Measurements from ENCODE around the gene GCLC. TPM values are rescaled to one million over a fixed set of nuclear protein-coding genes. Genes with fewer than 3 reads are reported as not detected.

Gene GCLC
- total and polyA plus RNA-seq, 4 donors = 9.6 to 22.0 (median 15.8) TPM

GRCh38 chr6:53510746-53511145, 34.2 kb downstream of the GCLC start:
- DNase-seq (no peak), ATAC-seq (ENCODE audit: low FRiP score) (no peak)
- H3K9me3 ChIP-seq (ENCODE audit: control insufficient read depth, low read length) = no peaks in the 10 kb centered on the region
- no peak overlapping the region for H3K4me3 ChIP-seq (ENCODE audit: low read length in 2 of 2)
- H3K27ac ChIP-seq (ENCODE audit: low read depth in 1 of 2, low read length in 2 of 2) = no peak overlapping the region
- H3K4me1 ChIP-seq (ENCODE audit: control insufficient read depth in 1 of 2, insufficient read depth in 2 of 2, low read length in 2 of 2) = no peaks in the 10 kb centered on the region
- WGBS, 2 donors = 97 to 98% methylated on average over 3 of the region's 3 CpGs
- intact Hi-C loops (cut with DNase I) = no loop called here
- H3K27me3 ChIP-seq (ENCODE audit: control insufficient read depth in 1 of 2, insufficient read depth in 2 of 2, low read length in 1 of 2) = no peaks in the 10 kb centered on the region
- peaks cover 3 to 7% of the 10 kb centered on the region in 2 donors for H3K36me3 ChIP-seq (ENCODE audit: control insufficient read depth in 1 of 2, insufficient read depth in 2 of 2, low read length in 1 of 2)

- H3K36me3 ChIP-seq (ENCODE audit: control insufficient read depth in 1 of 2, insufficient read depth in 2 of 2, low read length in 1 of 2) = peaks cover 5 to 10% of the 10 kb centered on the region in 2 donors
Observed at GRCh38 chr6:53506872-53507271, 38.0 kb downstream of the GCLC start.

DNA sequence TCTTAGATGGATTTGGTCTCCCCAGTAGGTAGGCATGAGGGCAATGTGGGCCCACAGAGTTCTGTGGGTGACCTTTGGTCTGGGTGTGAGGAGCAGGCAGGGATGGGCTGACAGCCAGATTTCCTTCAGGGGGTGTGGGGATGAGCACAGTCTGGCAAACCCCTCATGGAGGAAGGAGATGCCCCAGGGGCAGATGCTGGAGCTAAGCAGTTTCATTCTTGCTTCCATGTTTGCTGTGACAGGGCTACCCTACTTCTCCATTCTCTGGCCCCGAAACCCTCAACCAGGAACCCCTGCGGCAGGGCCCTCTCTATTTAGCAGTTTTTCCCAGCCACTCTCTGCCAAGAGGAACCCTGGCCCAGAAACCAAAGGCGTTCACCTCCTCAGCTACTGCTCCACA, 40.4 kb downstream of the GCLC start:
- intact Hi-C loops (cut with DNase I) = loop anchor here in 1 of 2 donors (5.0 kb wide), 1 partner anchor 218 kb away; no protein-coding TSS in a partner anchor
- Histone ChIP-seq H3K9me3 (ENCODE audit: control insufficient read depth, low read length) (no peaks in the 10 kb centered on the region), H3K36me3 (ENCODE audit: control insufficient read depth in 1 of 2, insufficient read depth in 2 of 2, low read length in 1 of 2) (peaks cover 2 to 9% of the 10 kb centered on the region in 2 donors), H3K27ac (ENCODE audit: low read depth in 1 of 2, low read length in 2 of 2) (no peak overlapping the region), H3K4me3 (ENCODE audit: low read length in 2 of 2) (no peak overlapping the region), H3K4me1 (ENCODE audit: control insufficient read depth in 1 of 2, insufficient read depth in 2 of 2, low read length in 2 of 2) (no peaks in the 10 kb centered on the region), H3K27me3 (ENCODE audit: control insufficient read depth in 1 of 2, insufficient read depth in 2 of 2, low read length in 1 of 2) (no peaks in the 10 kb centered on the region)
- 95 to 98% methylated on average over 3 of the region's 3 CpGs for WGBS, 2 donors
- ATAC-seq (ENCODE audit: low FRiP score) (no peak), DNase-seq (no peak)

More at GRCh38 chr6:53506872-53507271, 38.0 kb downstream of the GCLC start:
- H3K27me3 ChIP-seq (ENCODE audit: control insufficient read depth in 1 of 2, insufficient read depth in 2 of 2, low read length in 1 of 2) = no peaks in the 10 kb centered on the region
- intact Hi-C loops (cut with DNase I) = no loop called here
- H3K4me1 ChIP-seq (ENCODE audit: control insufficient read depth in 1 of 2, insufficient read depth in 2 of 2, low read length in 2 of 2) = no peaks in the 10 kb centered on the region
- no peak overlapping the region for H3K4me3 ChIP-seq (ENCODE audit: low read length in 2 of 2)
- DNase-seq (no peak), ATAC-seq (ENCODE audit: low FRiP score) (no peak)
- no peaks in the 10 kb centered on the region for H3K9me3 ChIP-seq (ENCODE audit: control insufficient read depth, low read length)
- H3K27ac ChIP-seq (ENCODE audit: low read depth in 1 of 2, low read length in 2 of 2) = no peak overlapping the region
- 81 to 91% methylated on average over 5 of the region's 5 CpGs for WGBS, 2 donors

GRCh38 chr6:53503060-53503459, 41.8 kb downstream of the GCLC start:
- no peaks in the 10 kb centered on the region for H3K9me3 ChIP-seq (ENCODE audit: control insufficient read depth, low read length)
- no peaks in the 10 kb centered on the region for H3K4me1 ChIP-seq (ENCODE audit: control insufficient read depth in 1 of 2, insufficient read depth in 2 of 2, low read length in 2 of 2)
- no peaks in the 10 kb centered on the region for H3K27me3 ChIP-seq (ENCODE audit: control insufficient read depth in 1 of 2, insufficient read depth in 2 of 2, low read length in 1 of 2)
- DNase-seq (no peak), ATAC-seq (ENCODE audit: low FRiP score) (no peak)
- no peak overlapping the region for H3K27ac ChIP-seq (ENCODE audit: low read depth in 1 of 2, low read length in 2 of 2)
- WGBS, 2 donors = 95 to 96% methylated on average over 5 of the region's 5 CpGs
- H3K4me3 ChIP-seq (ENCODE audit: low read length in 2 of 2) = no peak overlapping the region
- intact Hi-C loops (cut with DNase I) = loop anchor here in 1 of 2 donors (5.0 kb wide), 1 partner anchor 219 kb away; no protein-coding TSS in a partner anchor
- peaks cover 2 to 13% of the 10 kb centered on the region in 2 donors for H3K36me3 ChIP-seq (ENCODE audit: control insufficient read depth in 1 of 2, insufficient read depth in 2 of 2, low read length in 1 of 2)

DNA sequence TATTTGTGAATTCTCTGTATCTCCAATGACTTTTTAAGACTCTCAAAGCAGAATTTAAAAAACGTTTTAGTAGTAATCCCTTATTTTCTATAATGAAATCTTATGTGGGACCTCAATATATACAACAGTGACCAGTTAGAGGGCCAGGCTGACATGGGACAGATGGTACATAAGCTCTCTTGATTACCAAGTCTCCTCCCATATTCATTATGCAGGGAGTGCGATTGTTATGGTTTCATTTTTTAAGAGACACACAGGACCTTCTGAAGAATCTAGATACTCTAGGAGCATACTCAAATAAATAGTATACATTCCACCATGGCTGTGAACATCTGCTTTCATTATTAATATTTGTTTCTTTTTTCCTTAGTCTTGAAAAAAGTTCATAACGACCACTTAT, 43.5 kb downstream of the GCLC start:
- H3K36me3 ChIP-seq (ENCODE audit: control insufficient read depth in 1 of 2, insufficient read depth in 2 of 2, low read length in 1 of 2) = peaks cover 2 to 10% of the 10 kb centered on the region in 2 donors
- ATAC-seq (ENCODE audit: low FRiP score) = no peak

GRCh38 chr6:53500095-53500494, 44.8 kb downstream of the GCLC start:
- intact Hi-C loops (cut with DNase I) = loop anchor here in 1 of 2 donors (5.0 kb wide), 1 partner anchor 222 kb away; no protein-coding TSS in a partner anchor
- Histone ChIP-seq H3K36me3 (ENCODE audit: control insufficient read depth in 1 of 2, insufficient read depth in 2 of 2, low read length in 1 of 2) (peaks cover 2 to 8% of the 10 kb centered on the region in 2 donors), H3K9me3 (ENCODE audit: control insufficient read depth, low read length) (no peaks in the 10 kb centered on the region), H3K27ac (ENCODE audit: low read depth in 1 of 2, low read length in 2 of 2) (no peak overlapping the region), H3K4me1 (ENCODE audit: control insufficient read depth in 1 of 2, insufficient read depth in 2 of 2, low read length in 2 of 2) (no peaks in the 10 kb centered on the region), H3K4me3 (ENCODE audit: low read length in 2 of 2) (no peak overlapping the region), H3K27me3 (ENCODE audit: control insufficient read depth in 1 of 2, insufficient read depth in 2 of 2, low read length in 1 of 2) (no peaks in the 10 kb centered on the region)
- no peak for DNase-seq
- ATAC-seq (ENCODE audit: low FRiP score) = no peak
- 95 to 99% methylated on average over 4 of the region's 4 CpGs for WGBS, 2 donors

More for the DNA sequence above, 43.5 kb downstream of the GCLC start:
- no peak overlapping the region for H3K4me3 ChIP-seq (ENCODE audit: low read length in 2 of 2)
- H3K4me1 ChIP-seq (ENCODE audit: control insufficient read depth in 1 of 2, insufficient read depth in 2 of 2, low read length in 2 of 2) = no peaks in the 10 kb centered on the region
- no peak for DNase-seq
- intact Hi-C loops (cut with DNase I) = loop anchor here in 1 of 2 donors (5.0 kb wide), 1 partner anchor 221 kb away; no protein-coding TSS in a partner anchor
- no peak overlapping the region for H3K27ac ChIP-seq (ENCODE audit: low read depth in 1 of 2, low read length in 2 of 2)
- H3K27me3 ChIP-seq (ENCODE audit: control insufficient read depth in 1 of 2, insufficient read depth in 2 of 2, low read length in 1 of 2) = no peaks in the 10 kb centered on the region
- WGBS, 2 donors = 66 to 73% methylated on average over 3 of the region's 3 CpGs
- H3K9me3 ChIP-seq (ENCODE audit: control insufficient read depth, low read length) = no peaks in the 10 kb centered on the region

DNA sequence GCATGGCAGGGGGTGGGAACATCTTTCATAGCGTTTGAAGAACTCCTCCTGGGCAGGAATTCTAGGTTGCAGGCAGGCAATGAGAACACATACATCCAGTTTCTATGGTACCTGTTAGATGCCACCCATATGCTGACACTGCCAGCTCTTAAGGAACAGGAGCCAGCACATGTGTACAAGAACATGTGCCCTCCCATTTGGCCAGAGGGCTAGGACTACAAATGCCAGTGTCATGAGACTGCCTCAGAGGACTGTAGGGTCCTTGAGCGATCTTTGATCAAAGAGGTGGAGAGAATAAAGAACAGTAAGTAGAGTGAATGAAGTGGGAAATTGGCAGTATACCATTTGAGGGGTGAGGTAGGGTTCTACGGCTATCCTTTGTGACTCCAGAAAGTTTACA, 45.8 kb downstream of the GCLC start:
- Histone ChIP-seq H3K9me3 (ENCODE audit: control insufficient read depth, low read length) (no peaks in the 10 kb centered on the region), H3K27me3 (ENCODE audit: control insufficient read depth in 1 of 2, insufficient read depth in 2 of 2, low read length in 1 of 2) (no peaks in the 10 kb centered on the region), H3K4me1 (ENCODE audit: control insufficient read depth in 1 of 2, insufficient read depth in 2 of 2, low read length in 2 of 2) (no peaks in the 10 kb centered on the region), H3K27ac (ENCODE audit: low read depth in 1 of 2, low read length in 2 of 2) (no peak overlapping the region), H3K4me3 (ENCODE audit: low read length in 2 of 2) (no peak overlapping the region), H3K36me3 (ENCODE audit: control insufficient read depth in 1 of 2, insufficient read depth in 2 of 2, low read length in 1 of 2) (peaks cover 2 to 8% of the 10 kb centered on the region in 2 donors)
- WGBS, 2 donors = 93% methylated on average over 3 of the region's 3 CpGs
- no peak for ATAC-seq (ENCODE audit: low FRiP score)
- no peak for DNase-seq
- intact Hi-C loops (cut with DNase I) = loop anchor here in 1 of 2 donors (10.0 kb wide), 1 partner anchor 226 kb away; no protein-coding TSS in a partner anchor

DNA sequence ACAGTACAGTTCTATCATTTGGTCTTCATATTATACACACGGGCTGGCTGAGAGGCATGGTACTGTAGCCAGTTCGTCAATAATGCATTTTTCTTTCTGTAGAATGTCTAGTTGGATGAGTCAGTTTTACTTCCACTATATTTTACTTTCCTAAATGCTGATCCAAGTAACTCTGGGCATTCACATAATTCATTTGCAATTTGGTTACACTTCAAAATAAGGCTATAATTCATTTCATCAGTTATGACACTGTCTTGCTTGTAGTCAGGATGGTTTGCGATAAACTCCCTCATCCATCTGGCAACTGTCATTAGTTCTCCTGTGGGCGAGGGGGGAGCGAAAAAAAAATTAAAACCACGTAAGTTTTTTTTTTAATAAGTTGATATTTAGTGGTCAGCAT, 46.3 kb downstream of the GCLC start:
- Histone ChIP-seq H3K9me3 (ENCODE audit: control insufficient read depth, low read length) (no peaks in the 10 kb centered on the region), H3K27me3 (ENCODE audit: control insufficient read depth in 1 of 2, insufficient read depth in 2 of 2, low read length in 1 of 2) (no peaks in the 10 kb centered on the region), H3K36me3 (ENCODE audit: control insufficient read depth in 1 of 2, insufficient read depth in 2 of 2, low read length in 1 of 2) (peaks cover 2 to 8% of the 10 kb centered on the region in 2 donors), H3K4me3 (ENCODE audit: low read length in 2 of 2) (no peak overlapping the region), H3K27ac (ENCODE audit: low read depth in 1 of 2, low read length in 2 of 2) (no peak overlapping the region), H3K4me1 (ENCODE audit: control insufficient read depth in 1 of 2, insufficient read depth in 2 of 2, low read length in 2 of 2) (no peaks in the 10 kb centered on the region)
- DNase-seq (no peak), ATAC-seq (ENCODE audit: low FRiP score) (no peak)
- intact Hi-C loops (cut with DNase I) = loop anchor here in 1 of 2 donors (10.0 kb wide), 1 partner anchor 226 kb away; no protein-coding TSS in a partner anchor
- 88% methylated on average over 6 of the region's 6 CpGs for WGBS, 2 donors

DNA sequence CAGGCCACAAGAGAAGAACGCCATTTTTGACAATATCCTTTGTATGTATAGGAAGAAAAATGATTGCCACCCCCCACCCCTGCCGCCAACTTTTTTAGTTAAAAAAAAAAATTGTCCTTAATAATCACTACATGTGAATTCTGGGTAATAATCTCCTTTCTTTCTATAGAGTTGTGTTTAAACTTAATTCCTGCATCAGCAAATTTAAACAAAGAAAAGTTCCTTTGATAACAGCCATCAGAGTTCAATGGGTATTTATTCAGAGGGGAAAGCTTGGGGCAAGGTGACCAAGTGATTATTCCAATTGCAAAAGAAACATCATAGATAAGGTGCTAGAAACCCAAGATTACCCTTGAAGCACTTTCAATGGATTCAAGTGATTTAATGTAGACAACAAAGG, 47.0 kb downstream of the GCLC start:
- Histone ChIP-seq H3K27ac (ENCODE audit: low read depth in 1 of 2, low read length in 2 of 2) (no peak overlapping the region), H3K9me3 (ENCODE audit: control insufficient read depth, low read length) (no peaks in the 10 kb centered on the region), H3K4me3 (ENCODE audit: low read length in 2 of 2) (no peak overlapping the region), H3K4me1 (ENCODE audit: control insufficient read depth in 1 of 2, insufficient read depth in 2 of 2, low read length in 2 of 2) (no peaks in the 10 kb centered on the region), H3K27me3 (ENCODE audit: control insufficient read depth in 1 of 2, insufficient read depth in 2 of 2, low read length in 1 of 2) (no peaks in the 10 kb centered on the region), H3K36me3 (ENCODE audit: control insufficient read depth in 1 of 2, insufficient read depth in 2 of 2, low read length in 1 of 2) (peaks cover 2 to 6% of the 10 kb centered on the region in 2 donors)
- intact Hi-C loops (cut with DNase I) = loop anchor here in 1 of 2 donors (10.0 kb wide), 1 partner anchor 227 kb away; no protein-coding TSS in a partner anchor
- DNase-seq (no peak), ATAC-seq (ENCODE audit: low FRiP score) (no peak)
- WGBS, 2 donors = 95 to 97% methylated on average over 2 of the region's 2 CpGs

Measured in aorta (tissue), 5 donors.